ENCODE data around the gene FLYWCH1.

Gene FLYWCH1

DNA sequence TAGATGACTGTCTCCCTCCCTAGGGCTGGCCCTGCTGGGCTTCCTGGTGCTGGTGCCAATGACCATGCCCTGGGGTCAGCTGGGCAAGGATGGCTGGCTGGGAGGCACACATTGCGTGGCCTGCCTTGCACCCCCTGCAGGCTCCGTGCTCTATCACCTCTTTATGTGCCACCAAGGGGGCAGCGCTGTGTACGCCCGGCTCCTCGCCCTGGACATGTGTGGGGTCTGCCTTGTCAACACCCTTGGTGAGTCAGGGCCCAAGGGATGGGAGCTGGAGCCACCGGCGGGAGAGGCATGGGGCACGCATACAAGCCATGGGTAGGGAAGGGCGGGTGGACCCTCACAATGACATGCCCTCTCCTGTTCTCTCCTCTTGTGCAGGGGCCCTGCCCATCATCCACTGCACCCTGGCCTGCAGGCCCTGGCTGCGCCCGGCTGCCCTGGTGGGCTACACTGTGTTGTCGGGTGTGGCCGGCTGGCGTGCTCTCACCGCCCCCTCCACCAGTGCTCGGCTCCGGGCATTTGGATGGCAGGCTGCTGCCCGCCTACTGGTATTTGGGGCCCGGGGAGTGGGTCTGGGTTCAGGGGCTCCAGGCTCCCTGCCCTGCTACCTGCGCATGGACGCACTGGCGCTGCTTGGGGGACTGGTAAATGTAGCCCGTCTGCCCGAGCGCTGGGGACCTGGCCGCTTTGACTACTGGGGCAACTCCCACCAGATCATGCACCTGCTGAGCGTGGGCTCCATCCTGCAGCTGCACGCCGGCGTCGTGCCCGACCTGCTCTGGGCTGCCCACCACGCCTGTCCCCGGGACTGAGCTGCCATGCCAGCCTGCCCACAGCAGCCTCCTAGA is 59.6 kb downstream of the FLYWCH1 start:
- no peak for DNase-seq

DNA sequence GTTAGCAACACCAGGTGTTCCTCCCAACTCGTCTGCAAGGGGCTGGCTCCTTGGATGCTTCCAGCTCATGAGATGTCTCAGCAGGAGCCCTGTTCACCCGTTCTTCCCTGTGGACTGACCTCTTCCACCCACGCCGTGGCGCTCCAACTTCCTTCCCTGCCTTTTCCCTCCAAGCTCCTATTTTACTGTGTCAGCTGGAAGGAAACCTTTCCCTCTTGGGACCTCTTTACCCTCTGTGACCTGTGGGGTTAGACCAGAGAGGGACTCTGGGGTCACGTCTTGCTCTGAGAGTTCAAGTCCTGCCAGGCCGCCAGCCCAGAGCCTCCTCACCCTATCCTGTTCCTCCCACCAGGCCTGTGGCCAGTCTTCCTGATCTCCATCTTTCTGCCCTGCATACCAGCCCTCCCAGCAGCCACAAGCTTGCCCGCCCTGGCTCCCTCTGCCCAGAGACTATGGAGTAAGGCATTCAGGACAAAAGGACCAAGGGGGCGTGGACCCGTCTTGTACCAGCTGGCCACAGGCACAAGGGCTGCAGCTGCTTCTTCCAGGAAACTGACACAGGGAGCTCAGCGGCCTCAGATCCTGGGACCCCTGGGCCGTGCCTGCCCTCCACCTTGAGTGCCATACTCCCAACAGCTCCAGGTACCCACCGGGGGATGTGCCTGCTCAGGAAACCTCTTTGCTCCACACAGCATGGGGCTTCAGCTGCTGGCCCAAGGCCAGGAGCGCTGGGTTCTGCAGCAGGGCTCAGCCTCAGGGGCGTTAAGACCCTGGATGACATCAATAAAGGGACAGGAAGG is 60.5 kb downstream of the FLYWCH1 start:
- no peak for DNase-seq

DNA sequence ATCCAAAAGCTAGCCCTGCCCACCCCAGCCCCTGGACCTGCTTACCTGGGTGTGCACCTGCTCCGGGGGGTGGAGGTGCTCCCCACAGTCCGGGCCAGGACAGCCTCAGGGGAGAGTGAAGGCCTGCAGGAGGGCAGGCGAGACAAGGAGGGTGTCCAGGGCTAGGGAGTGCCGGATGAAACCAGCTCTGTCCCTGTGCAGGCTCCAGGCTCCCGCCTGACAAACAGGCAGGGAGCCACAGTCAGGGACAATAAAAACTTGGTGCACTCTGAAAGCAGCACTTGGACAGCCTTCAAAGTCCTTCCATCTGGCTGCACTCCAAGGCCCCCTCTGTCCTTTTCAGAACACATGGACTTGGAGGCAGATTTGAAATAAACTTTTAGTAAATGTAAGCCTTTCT is 61.4 kb downstream of the FLYWCH1 start:
- no peak for DNase-seq

DNA sequence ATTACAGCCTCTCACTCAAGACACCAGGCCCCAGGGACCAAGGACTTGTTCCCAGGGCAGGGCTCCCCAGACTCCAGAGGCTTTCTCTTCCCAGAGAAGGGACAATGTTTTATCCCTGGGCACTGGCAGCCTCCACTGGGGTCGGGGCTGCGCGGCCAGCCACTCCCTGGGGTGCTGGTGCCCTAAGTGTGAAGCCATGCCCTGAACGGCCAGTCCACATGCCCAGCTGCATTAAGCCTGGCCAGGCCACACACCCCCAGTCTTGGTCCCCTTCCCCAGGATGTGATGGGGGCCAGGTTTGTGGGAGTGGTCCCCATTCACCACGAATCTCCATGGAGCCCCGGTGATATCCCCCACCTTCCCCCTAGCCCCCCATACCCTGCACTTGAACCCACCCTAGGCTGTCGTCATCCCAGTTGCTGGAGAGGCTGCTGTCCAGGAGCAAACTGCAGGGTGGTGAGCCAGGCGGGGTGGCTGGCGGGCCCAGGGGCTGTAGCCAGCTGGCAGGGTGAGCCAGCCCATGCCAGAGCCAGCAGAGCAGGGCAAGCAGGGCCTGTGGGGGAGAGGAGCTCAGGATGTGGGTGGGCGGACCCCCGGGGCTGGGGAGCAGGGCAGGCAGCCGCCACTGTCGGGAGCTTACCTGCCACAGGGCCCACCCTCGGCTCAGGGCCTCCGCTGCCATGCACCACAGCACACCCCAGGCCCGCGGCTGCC is 62.0 kb downstream of the FLYWCH1 start:
- no peak for DNase-seq

GRCh38 chr16:2974319-2975056 is 62.8 kb downstream of the FLYWCH1 start:
- DNase-seq, result no peak

DNA sequence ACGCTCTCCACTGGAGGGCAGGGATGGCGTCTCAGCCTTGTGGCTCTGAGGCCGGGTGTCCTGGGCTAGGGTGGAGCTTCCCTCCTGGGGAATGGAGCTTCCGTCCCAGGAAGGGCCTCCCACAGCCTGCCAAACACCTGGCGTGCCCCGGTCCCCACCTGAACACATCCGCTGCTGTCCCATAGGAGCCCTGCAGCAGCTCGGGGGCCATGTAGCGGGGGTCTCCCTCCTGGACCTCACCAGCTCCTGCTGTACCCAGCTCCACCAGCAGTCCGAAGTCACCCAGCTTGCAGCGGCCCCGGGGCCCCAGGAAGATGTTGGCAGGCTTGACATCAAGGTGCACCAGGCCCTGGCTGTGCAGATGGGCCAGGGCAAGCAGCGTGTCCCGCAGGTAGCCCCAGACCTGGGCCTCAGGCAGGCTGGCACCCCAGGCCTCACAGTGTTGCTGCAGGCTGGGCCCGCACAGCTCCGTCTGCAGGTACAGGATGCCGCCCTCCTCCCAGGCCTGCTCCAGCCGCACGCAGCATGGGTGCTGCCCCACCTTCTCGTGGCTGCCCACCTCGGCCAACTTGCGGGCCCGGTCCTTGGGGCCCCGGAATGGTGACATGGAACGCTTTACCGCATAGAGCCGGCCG is 63.5 kb downstream of the FLYWCH1 start:
- DNase-seq, result no peak

DNA sequence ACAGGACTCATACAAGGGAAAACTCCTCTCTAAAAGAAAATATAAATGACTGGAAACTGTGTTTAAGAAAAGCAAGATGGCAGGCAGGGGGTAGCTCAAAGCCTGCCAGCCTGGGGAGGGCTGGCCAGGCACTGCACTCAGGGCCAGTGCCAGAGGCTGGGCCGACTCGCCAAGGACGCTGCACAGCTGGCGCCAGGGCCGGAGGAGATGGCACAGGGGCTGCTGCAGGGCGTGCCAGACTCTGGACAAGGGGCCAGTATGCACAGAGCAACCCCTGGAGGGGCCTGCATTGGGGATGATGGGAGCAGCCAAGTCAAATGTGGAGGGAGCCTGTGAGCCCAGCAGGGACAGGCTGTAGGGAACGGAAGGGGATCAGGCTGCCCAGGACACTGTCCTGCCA is 64.5 kb downstream of the FLYWCH1 start:
- no peak for DNase-seq

GRCh38 chr16:2976673-2977072 is 64.9 kb downstream of the FLYWCH1 start:
- no peak for DNase-seq

- no peak for DNase-seq
Measured at GRCh38 chr16:2977440-2977839, 65.7 kb downstream of the FLYWCH1 start.

GRCh38 chr16:2979669-2980226 is 68.0 kb downstream of the FLYWCH1 start:
- DNase-seq, result no peak

DNA sequence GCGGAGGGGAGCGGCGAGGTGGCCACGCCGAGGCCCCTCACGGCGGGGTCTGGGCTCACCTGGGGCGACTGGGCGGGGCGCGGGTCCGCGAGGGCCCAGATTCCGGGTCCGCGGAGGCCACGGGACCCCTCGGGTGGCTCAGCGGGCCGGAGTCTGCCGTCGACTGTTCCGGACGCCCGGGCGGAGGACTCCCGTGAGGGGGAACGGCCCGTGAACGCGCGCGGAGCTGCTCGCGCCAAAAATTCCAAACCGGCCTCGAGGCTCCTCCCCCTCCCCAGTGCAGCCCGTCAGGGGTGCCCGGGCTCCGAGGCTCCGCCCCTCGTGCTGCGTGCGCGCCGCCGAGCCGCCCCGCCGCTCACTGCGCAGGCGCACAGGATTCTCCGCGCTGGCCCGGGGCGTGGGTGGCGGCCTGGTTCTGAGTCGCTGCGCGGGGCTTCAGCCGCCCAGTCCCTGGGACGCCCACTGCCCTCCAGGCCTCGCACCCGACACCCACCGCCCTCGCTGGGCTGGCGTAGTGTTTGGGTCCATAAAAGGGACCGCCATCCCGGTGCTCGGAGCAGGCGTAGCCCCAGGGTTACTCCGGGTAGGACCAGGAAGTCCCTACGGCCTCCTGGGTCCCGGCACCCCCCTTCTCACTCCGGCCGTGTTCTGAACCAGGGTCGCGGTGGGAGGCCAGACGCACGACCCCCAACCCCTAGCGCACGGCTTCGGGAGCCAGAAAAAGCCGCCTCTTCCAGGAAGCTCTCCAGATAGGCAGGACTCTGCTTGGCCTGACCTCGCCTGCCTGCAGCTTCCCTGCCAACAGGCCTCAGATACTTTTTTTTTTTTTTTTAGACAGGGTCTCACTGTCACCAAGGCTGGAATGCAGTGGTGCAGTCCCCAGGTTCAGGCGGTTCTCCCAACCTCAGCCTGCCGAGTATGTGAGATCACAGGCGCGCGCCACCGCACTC is 68.8 kb downstream of the FLYWCH1 start, which contains the start of gene PKMYT1:
PKMYT1 (minus strand) TSS at position 220 of the 950 bp plus-strand sequence. CDS start 789 bp downstream, outside the sequence.
- peak; percentile 92 to 96 for DNase-seq

DNA sequence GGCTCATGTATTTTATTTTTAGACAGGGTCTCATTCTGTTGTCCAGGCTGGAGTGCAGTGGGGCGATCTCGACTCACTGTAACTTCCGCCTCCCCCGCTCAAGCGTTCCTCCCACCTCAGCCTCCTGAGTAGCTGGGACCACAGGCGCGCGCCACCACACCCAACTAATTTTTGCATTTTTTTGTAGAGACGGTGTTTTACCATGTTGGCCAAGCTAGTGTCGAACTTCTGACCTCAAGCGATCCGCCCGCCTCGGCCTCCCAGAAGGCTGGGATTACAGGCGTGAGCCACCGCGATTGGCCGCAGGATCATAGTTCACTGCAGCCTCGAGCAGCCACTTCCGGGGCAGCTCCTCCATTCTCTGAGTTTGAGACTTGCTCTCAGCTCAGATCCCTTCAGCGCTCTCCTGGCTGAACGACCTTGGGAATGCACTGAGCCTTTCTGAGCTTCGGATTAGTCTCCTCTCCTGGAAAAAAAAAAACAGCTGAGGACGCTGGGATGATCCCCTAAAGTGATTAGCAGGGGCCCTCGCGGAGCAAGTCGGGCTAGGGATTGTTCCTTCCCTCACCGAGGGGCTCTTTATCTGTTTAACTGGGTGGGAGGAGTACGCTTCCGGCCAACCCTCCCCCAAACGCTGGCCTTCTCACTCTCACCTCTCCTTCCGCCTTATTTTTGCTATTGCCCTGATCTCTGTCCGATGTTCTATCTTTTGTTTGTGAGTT is 69.6 kb downstream of the FLYWCH1 start:
- DNase-seq, result no peak

GRCh38 chr16:2981899-2982250 is 70.1 kb downstream of the FLYWCH1 start:
- DNase-seq, result no peak

- no peak for DNase-seq
Measured at GRCh38 chr16:2982402-2982801, 70.7 kb downstream of the FLYWCH1 start.

- DNase-seq, result peak; percentile 63 to 74
Measured at GRCh38 chr16:2983706-2984136, 72.0 kb downstream of the FLYWCH1 start.

DNA sequence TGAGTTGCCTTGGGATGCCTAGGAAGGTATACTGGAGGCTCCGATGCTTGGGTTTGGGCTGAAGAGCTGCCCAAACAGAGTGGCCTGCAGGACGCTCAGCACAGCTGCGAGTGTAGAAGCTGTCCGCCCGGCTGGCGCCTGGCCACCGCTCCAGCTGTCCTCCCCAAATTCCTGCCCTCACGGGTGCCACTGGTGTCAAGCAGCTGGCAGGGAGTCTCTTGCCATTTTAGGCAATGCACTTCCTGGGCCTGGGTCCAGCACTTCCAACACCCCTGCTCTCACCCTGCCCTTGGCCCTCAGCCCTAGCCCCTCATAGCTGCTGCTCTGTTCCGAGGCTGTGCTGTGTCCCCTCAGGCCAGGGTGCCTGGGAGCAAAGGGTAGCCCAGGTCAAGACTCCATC is 73.7 kb downstream of the FLYWCH1 start:
- DNase-seq, result no peak

GRCh38 chr16:2985893-2986355 is 74.2 kb downstream of the FLYWCH1 start:
- no peak for DNase-seq

- no peak for DNase-seq
Measured at GRCh38 chr16:2986623-2987188, 75.0 kb downstream of the FLYWCH1 start.

DNA sequence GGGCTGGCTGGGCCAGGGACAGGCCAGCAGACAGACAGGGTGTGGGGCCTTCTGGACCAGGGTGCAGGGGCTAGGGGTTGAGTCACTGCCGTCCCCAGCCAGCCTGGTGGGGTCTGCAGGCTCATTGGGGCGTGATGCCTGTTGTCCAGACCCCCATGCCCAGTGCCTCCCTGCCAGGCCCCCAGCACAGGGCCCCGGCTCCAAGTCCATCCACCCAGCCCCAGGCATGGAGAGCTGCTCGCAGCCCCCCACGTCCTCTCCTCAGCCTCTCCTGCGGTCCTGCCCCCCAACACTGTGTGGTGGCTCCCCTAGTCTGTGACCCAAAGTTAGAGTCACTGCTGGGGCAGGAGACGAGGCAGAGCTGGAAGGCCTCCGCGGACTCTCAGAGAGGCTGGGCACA is 75.6 kb downstream of the FLYWCH1 start:
- DNase-seq, result no peak
